ENCODE measurements around the gene WNT3A.

Gene WNT3A

DNA sequence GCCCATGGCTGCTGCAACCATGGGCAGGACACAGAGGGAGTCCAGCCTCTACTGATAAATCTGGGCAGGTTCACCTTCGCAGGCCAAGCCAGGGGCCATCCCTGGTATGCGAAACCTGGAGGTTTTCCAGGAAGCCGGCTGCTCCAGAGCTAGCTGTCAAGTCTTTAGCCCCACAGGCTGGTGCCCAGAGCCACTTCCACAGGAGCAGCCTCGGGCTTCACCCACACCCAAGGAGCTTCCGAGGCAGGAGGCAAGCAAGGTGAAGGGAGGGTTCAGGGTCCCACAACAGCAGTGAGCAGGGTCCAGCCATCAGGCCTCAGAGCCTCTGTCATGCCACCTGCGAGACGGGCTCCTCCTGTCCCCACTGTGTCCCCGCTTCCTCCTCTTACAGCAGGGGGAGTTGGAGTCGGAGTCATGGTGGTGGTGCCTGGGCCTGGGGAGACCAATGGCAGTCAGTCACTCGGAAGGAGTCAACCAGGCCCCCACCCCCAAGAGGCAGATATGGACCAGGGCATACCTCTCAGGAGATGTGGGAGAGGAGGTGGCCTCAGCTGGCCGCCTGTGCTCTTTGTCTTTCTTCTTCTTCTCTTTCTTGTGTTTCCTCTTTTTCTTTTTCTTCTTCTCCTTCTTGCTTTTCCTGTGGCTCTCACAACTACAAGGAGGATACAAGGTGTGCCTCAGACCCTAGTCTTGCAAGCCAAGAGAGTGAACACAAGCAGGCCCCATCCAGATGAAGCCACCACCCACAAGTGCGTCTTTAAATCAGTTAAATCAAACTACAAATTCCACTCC lies 94.2 kb downstream of the WNT3A start:
- DNase-seq (ENCODE audit: low spot score), result no peak

DNA sequence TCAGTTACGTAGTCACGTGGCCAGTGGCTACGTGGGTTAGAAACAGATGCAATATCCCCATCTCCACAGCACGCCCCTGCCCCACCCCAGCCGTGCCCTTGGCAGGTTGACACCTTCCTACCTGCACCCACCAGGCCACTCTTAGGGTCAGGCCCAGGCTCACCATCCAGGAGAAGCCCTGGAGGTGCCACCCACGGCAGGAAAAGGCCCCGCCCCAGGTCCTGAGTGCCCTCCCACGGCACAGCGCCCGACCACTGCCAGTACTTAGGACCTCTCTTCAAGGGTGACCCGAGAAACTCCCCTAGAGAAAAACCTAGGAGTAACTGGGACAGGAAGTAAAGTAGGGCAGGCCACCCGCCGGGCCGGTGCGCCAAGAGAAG lies 94.8 kb downstream of the WNT3A start:
- no peak for DNase-seq (ENCODE audit: low spot score)

DNA sequence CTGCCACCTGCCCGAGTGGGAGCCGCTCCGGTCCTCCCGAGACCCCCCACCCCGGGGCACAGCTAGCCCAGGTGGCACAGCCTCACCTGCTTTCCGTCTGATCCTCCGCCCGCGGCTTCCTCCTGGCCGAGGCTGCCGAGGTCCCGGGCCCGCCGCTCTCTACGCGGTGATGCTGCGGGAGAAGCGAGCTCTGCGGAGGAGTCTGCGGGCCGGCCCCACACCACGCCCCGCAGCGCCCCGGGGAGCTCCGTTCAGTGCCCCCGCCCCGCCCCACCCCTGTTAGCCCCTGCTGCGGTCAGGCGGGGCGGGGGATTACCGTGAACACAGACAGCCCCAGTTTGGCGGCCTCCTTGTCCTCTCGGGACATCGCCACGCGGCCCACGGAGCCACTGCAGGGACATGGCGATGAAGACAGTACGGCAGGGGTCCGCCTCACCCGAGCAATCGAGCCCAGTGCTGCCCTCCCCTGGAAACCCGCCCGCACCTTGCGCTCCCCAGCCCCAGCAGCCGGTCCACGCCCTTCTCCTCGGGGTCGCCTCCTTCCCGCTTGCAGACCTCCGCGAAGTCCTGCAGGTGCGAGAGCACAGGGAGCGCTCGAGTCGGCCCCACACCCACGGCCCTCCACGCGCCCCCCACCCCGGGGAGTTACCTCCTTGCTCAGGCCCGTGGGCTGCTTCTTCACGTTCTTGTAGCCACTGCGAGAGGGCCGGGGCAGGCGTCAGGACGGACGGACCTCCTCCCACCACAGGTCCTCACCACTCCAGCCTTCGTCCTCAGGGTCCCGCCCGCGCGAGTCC lies 95.4 kb downstream of the WNT3A start:
- no peak for DNase-seq (ENCODE audit: low spot score)

DNA sequence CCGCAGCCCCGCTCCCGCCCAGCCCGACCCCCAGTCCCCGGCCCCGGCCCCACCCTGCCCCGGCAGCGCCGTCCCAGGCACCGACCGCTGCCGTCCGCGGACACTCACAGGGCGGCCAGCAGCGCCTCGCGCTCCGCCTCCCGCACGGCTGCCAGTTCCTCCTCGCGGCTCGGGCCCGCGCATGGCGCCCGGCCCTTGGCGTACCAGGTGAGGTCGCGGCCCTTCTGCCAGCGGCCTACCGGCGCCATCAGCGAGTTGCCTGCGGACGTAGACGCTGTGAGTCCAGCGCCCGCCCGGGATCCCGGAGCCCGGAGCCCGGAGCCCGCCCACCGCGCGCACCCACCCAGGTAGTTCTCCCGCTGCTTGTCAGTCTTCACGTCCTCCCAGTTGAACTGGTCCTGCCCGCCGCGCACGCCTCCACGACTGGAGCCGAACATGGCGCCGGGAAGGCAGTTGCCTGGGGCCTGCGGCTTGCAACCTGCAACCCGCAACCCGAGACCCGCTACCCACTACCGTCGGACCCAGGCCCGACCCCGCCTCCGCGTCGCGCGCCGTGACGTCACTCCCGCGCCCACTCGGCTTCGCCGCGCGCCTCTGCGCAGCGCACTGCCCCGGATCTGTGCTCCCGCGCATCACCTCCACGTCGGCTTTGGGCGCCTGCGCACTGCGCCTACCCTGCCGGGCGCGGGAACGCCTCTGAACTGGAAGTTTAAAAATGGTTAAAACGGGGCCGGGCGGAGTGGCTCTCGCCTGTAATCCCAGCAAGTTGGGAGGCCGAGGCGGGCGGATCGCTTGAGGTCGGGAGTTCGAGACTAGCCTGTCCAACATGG lies 96.2 kb downstream of the WNT3A start, which contains the start of gene C1orf35:
C1orf35 (minus strand) TSS at position 535 of the 830 bp plus-strand sequence; CDS start at position 437, 98 bp downstream.
- peak; percentile 99 for DNase-seq (ENCODE audit: low spot score)

DNA sequence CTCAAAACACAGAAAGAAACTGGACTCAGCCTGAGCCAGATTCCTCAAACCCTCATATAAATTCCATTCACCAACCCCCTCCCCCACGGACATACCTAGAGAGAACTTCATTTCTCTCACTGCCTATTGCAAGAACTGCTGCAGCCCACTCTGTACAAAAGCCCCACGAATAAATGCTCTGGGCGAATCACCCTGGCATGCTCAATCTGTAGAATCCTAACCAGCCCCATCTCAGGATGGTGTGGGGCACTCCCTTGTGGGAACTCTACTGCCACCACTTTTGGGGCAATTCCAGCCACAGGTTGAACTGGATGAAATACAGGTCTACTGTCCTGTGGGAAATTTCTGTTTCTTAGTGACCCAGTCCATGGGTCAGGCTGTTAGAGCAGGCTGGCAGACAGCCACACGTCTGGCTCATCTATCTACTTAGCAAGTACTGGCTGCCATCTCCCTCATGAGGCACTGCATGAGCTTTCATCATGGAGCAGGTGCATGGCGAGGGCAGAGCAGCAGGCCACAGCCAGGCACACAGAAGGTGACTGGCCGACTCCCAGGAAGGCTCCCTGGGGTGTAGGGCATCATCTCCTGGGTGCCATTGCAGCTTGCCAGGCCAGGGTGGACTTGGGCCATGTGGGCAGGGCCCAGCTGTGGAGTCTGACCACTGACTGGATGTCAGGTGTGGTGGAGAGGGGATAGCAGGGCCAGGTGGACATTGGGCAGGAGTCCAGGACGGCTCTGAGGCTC lies 97.9 kb downstream of the WNT3A start:
- DNase-seq (ENCODE audit: low spot score), result no peak

DNA sequence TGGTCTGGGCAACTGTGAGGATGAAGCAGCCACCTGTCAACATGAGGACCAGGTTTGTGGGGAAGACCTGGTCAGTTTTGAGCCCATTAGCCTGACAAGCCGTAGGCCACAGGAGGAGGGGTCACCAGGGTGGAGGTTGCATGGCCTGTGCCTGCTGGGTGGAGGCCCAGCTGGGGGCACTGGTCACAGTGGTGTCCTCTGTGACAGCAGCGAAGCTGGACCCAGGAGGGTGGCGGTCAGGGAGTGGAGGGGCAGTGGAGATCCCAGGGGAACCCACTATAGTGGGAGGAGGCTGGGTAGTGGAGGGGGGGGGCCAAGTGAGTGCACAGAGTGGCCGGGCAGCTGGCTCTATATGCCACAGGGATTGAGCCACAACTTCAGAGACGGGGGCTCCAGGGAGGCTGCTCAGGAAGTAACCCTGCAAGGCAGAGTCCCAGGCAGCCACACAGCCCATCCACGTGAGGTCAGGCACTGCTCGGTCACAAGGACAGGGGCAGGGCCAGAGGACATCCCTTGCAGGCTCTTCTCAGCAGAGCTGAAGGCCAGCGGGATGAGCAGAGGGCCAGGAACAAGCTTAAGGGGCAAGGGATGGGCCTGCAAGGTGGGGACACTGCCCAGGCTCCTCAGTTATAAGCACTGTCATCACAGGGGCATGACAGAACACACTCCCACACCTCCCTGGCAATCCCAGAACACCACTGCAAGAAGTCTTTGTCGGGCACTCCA lies 98.6 kb downstream of the WNT3A start:
- no peak for DNase-seq (ENCODE audit: low spot score)

DNA sequence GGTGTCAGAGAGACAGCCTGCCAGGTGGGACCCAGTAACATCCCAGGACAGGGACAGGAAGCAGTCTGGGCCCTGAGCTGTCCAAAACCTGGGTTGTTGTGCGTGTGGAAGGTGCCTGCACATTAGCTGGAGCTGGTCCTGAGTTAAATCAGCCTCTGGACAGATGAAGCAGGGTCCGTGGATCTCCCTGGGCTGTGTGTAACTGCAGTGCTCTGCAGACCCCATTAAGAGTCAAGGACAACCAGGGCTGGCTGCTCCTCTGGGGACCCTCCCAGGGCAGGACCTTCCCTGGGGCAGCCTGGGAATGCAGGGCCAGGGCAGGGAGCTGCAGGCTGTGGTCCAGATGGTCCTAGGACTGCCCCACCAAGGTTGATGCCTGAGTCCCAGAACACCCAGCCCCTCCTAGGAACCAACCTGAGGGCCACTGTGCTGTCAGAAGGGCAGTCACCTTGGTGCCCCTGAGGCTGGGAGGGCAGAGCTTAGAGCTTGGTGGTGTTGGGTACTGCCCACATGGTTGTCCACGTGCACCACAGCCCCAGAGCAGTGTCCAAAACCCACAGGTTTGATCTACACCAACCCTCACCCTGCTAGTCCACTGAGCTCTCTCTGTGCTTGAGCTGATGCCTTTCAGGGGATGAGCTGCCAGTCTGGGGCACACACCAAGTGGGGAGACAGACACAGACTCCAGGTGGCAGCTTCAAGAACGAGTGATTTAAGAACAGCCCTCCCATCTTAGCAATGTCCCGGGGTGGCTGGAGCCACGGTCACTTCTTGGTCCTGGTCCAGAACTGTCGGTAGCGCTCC lies 99.4 kb downstream of the WNT3A start:
- no peak for DNase-seq (ENCODE audit: low spot score)

DNA sequence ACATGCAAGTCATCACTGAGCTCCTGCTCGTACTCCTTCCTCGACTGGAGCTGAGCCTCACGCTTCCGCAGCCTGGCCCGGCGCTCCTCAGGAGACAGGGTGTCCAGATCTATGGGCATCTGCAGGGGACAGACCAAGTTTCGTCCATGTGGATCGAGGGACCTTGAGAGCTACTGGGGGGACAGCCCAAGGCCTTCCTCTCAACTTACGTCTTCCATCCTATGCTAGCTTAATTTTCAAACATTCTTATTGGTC lies 99.9 kb downstream of the WNT3A start:
- DNase-seq (ENCODE audit: low spot score), result no peak

DNA sequence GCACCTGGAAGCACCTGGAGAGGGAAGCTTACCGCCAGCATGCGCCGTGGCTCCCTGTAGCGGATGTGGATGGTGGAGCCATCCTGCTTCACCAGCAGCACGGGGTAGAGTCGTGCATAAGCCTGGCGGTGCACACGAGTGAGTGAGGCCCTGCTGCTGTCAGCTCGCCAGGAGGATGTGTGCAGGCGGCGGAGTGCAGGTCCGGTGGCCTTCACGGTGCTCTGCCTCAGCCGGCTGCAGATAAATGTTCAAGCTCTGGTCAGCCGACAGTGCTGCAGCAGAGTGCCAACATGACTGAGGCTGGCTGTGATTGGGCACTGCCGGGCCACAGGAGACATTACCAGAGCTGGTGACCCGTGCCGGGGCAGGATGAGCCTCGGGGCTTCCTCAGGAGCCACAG lies 100.8 kb downstream of the WNT3A start:
- DNase-seq (ENCODE audit: low spot score), result no peak

DNA sequence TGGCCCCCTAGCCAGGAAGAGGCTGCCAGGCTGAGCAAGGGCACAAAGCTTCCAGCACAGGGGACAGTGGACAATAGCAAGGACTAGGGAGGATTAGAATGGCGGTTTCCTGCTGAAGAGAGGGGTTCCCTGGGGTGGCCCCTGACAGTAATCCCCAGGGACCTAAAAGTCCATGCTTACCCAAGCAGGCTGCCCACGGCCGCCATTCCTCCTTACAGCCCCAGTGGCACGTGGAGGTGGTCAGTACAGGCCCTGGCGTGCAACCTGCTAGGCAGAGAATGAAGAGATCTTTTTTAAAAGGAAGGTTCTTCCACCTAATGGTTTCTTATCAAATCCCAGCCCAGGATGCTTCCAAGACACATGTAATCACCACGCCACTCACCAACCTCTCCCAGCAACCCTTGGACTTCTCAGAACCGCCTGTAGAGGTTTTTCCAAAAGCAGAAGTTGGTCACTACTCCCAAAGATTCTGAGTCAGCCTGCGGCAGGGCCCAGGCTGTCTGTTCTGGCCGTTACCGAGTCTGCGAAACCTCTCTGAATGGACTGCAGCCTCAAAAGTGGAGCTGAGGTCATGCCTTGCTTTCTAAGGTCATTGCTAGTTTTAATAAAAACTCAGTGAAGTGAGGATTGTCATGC lies 101.4 kb downstream of the WNT3A start:
- no peak for DNase-seq (ENCODE audit: low spot score)

DNA sequence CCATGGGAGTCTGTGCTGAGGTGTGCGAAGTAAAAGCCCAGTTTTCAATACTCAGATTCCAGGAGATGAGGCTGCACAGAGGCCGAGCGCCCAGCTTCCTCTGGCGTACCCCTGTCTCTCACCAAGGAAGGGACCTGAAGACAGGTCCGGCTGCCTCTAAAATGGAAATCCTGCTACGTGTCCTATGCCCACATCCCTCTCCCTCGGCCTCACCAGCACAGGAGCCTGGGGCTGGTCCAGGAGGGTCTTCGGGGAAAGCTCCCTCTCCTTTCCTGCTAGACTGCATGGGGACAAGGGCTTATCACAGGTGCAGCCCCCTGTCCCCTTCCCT lies 101.9 kb downstream of the WNT3A start:
- DNase-seq (ENCODE audit: low spot score), result no peak

DNA sequence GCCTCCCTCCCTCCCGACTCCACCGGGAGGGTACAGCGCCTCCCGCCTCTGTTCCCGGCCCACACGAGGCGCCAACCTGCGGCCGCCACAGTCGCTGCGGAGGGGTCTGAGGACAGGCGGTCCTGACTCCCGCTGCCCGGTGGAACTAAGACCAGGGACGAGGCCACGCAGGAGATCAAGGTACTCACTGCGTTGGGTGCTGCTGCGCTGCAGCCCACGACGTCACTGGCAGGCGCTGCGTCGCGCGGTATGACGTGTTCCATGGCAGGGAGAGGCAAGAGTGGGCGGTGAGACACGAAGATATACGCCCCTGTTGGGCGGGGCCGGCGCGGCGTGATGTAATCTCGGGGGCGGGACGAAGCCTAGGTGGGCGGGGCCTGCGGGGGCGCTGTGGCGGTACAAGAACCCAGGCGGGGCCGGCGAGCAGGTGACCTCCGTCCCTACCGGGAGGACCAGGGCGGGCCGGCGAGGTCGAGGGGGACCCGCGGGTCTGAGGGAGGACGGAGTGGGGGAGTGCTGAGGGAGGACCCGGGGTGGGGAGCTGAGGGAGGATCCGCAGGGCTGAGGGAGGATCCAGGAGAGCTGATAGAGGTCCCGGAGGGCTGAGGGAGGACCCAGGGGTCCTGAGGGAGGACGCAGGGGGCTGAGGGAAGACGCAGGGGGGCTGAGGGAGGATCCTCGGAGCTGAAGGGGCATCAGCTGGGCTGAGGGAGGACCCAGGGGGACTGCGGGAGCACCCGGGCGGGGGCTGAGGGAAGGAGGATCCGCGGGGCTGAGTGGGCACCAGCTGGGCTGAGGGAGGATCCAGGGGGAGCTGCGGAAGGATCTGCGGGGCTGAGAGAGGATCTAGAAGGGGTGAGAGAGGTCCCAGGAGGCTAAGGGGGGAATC lies 102.5 kb downstream of the WNT3A start, which contains the start of gene MRPL55:
MRPL55 (minus strand) TSS at position 227 of the 889 bp plus-strand sequence. CDS start 1,039 bp downstream, outside the sequence.
- DNase-seq (ENCODE audit: low spot score), result peak; percentile 97

DNA sequence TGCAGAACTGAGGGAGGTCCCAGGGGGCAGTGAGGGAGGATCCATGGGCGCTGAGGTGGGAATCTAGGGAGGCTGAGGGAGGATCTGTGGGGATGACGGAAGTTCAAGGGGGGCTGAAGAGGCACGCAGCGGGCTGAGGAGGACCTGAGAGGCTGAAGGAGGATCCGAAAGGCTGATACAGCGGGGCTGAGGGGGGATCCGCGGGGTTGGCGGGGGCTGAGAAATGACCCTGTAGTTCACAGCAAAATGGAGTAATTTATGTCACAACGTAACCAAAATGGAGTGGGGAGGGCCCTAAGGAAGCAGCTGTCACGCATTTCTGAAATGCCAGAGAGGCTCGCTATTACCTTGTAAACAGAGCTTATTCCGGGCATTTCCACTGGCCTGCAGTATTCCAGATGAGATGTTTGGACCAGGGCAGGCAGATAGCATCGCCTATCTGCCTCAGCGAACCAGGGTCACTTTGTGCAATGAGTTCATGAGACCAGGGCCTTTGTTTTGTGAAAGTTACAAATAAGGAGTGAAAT lies 103.2 kb downstream of the WNT3A start:
- DNase-seq (ENCODE audit: low spot score), result no peak

DNA sequence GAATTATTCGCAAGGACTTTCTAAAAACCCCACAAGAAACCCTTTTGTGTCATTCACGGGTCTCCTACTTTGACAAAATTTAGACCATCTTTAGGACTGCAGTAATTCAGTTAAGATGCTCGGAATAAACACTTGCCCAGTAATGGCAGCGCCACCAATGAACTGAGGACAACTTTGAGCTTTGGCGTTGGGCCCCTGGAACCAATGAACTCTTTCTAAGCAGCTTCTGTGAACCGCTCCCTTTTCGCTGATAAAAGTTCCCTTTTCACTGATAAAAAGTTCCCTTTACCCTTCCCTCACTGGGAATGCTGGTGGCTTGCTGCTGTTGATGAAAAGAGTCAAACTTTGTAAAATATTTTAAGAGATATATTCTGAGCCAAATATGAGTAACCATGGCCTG lies 103.8 kb downstream of the WNT3A start:
- DNase-seq (ENCODE audit: low spot score), result no peak
